H1 (cell line): ENCODE data around the gene CYP27C1. TPM values are rescaled to one million over a fixed set of nuclear protein-coding genes. Genes with fewer than 3 reads are reported as not detected.

Experiments
- CTCF ChIA-PET: fragments of 300-600 bp; sonication (Branson Sonifier 250); formaldehyde crosslinking; loops from one replicate; lab custom pipeline; 2021; ENCODE audit not compliant: partially characterized antibody; lab: Charles Lee
- POLR2A ChIA-PET: fragments of 300-600 bp; sonication (Branson Sonifier 250); formaldehyde crosslinking; loops from one replicate; lab custom pipeline; 2021; ENCODE audit warnings: inconsistent platforms; ENCODE audit not compliant: partially characterized antibody; lab: Charles Lee
- DNase-seq, 2 experiments: peaks; one replicate each; pipeline versions ENCODE4 v3.0.0 to v3.0.0-alpha.2; 2010 to 2022; ENCODE audit warnings: low spot score in 2 of 2, low read depth in 1 of 2, mixed read lengths in 1 of 2
- FAIRE-seq: peaks from 2 replicates; lab custom pipeline; 2011; peaks lifted over from hg19 to GRCh38; lab: Jason Lieb, UNC
- H2AFZ ChIP-seq: 2 replicates; pipeline ENCODE4 v1.8.1; 2012; ENCODE audit warnings: low read length, inconsistent platforms
- H2AK5ac ChIP-seq: 2 replicates; pipeline ENCODE4 v1.6.1; 2013; ENCODE audit warnings: low read depth, low read length
- H2BK120ac ChIP-seq: replicated peaks from 2 replicates; pipeline ENCODE3; 2013; ENCODE audit warnings: low read depth, low read length, inconsistent platforms
- H2BK12ac ChIP-seq: 2 replicates; pipeline ENCODE4 v1.6.1; 2013; ENCODE audit warnings: low read depth, low read length
- H2BK15ac ChIP-seq: 2 replicates; pipeline ENCODE4 v1.6.1; 2013; ENCODE audit warnings: low read length
- H2BK20ac ChIP-seq: 2 replicates; pipeline ENCODE4 v1.6.1; 2013; ENCODE audit warnings: low read length
- H2BK5ac ChIP-seq: 2 replicates; pipeline ENCODE4 v1.6.1; 2013; ENCODE audit warnings: low read depth, low read length
- H3K14ac ChIP-seq: 2 replicates; pipeline ENCODE4 v1.6.1; 2013; ENCODE audit warnings: inconsistent platforms; ENCODE audit not compliant: insufficient read length
- H3K18ac ChIP-seq: 2 replicates; pipeline ENCODE4 v1.6.1; 2013; ENCODE audit warnings: low read length; ENCODE audit errors: extremely low read depth
- H3K23ac ChIP-seq: 2 replicates; pipeline ENCODE4 v1.6.1; 2013; ENCODE audit warnings: inconsistent platforms; ENCODE audit not compliant: insufficient read length
- H3K23me2 ChIP-seq: 2 replicates; pipeline ENCODE4 v1.6.1; 2013; ENCODE audit warnings: low read depth, low read length
- H3K27ac ChIP-seq: 2 replicates; pipeline ENCODE4 v1.6.1; 2011; ENCODE audit warnings: low read depth, low read length, inconsistent platforms
- H3K27me3 ChIP-seq, 4 experiments: replicated peaks in 1 of 4; 1 replicate in 1 of 4; 2 replicates in 3 of 4; pipeline versions ENCODE4 v1.6.1 to v1.8.1; 2011 to 2013; ENCODE audit warnings: low read length in 3 of 4, mild to moderate bottlenecking in 3 of 4, inconsistent platforms in 2 of 4, mixed read lengths in 2 of 4, moderate library complexity in 1 of 4; ENCODE audit not compliant: control insufficient read depth in 3 of 4, insufficient read depth in 3 of 4; ENCODE audit errors: extremely low read depth in 1 of 4
- H3K36me3 ChIP-seq, 4 experiments: 2 replicates each; pipeline versions ENCODE4 v1.6.1 to v1.8.1; 2011 to 2013; ENCODE audit warnings: mild to moderate bottlenecking in 4 of 4, low read length in 3 of 4, moderate library complexity in 2 of 4, control low read depth in 1 of 4, inconsistent platforms in 1 of 4; ENCODE audit not compliant: insufficient read depth in 4 of 4, control insufficient read depth in 2 of 4
- H3K4ac ChIP-seq: replicated peaks from 2 replicates; pipeline ENCODE3; 2013; ENCODE audit warnings: low read length, low read depth, mixed read lengths, inconsistent platforms; ENCODE audit not compliant: insufficient read length
- H3K4me1 ChIP-seq, 4 experiments: replicated peaks in 1 of 4; 1 replicate in 1 of 4; 2 replicates in 3 of 4; pipeline versions ENCODE4 v1.6.1 to v1.8.1; 2011 to 2013; ENCODE audit warnings: low read length in 3 of 4, inconsistent platforms in 2 of 4, mixed read lengths in 1 of 4; ENCODE audit not compliant: insufficient read depth in 4 of 4, control insufficient read depth in 3 of 4
- H3K4me2 ChIP-seq, 2 experiments: 2 replicates each; pipeline versions ENCODE4 v1.6.1 to v1.8.1; 2011 to 2013; ENCODE audit warnings: low read depth in 2 of 2, low read length in 2 of 2, control low read depth in 1 of 2, inconsistent platforms in 1 of 2, mild to moderate bottlenecking in 1 of 2; ENCODE audit not compliant: insufficient read depth in 1 of 2
- H3K4me3 ChIP-seq, 4 experiments: fragments of 200-600, 300-600 bp in 1 of 4; sonication (generic), shearing (Covaris generic), sonication (Bioruptor Twin) in 1 of 4; 2 replicates each; pipeline versions ENCODE4 v1.5.1 to v1.8.1; 2011 to 2016; ENCODE audit warnings: low read length in 4 of 4, low read depth in 3 of 4, control low read depth in 2 of 4, inconsistent platforms in 2 of 4, mild to moderate bottlenecking in 2 of 4, mixed read lengths in 1 of 4, moderate library complexity in 1 of 4; ENCODE audit not compliant: insufficient read depth in 2 of 4; ENCODE audit errors: extremely low read depth in 1 of 4
- H3K56ac ChIP-seq: replicated peaks from 2 replicates; pipeline ENCODE3; 2013; ENCODE audit warnings: low read depth, mild to moderate bottlenecking, mixed read lengths, low read length, inconsistent platforms; ENCODE audit not compliant: insufficient read length
- H3K79me1 ChIP-seq: 2 replicates; pipeline ENCODE4 v1.6.1; 2013; ENCODE audit warnings: low read depth, low read length, control low read depth
- H3K79me2 ChIP-seq, 2 experiments: 2 replicates each; pipeline versions ENCODE4 v1.6.1 to v1.8.1; 2012 to 2013; ENCODE audit warnings: low read length in 2 of 2, mild to moderate bottlenecking in 2 of 2, inconsistent platforms in 1 of 2; ENCODE audit not compliant: insufficient read depth in 2 of 2, control insufficient read depth in 1 of 2
- H3K9ac ChIP-seq, 4 experiments: replicated peaks in 1 of 4; 1 replicate in 1 of 4; 2 replicates in 3 of 4; pipeline versions ENCODE4 v1.6.1 to v1.8.1; 2011 to 2013; ENCODE audit warnings: low read depth in 3 of 4, low read length in 3 of 4, control low read depth in 2 of 4, mild to moderate bottlenecking in 2 of 4, moderate library complexity in 2 of 4, inconsistent platforms in 1 of 4; ENCODE audit errors: extremely low read depth in 1 of 4
- H3K9me3 ChIP-seq, 2 experiments: 2 replicates each; pipeline versions ENCODE4 v1.6.1 to v1.8.1; 2012 to 2013; ENCODE audit warnings: mild to moderate bottlenecking in 2 of 2, moderate library complexity in 2 of 2, control low read depth in 1 of 2, inconsistent platforms in 1 of 2, low read depth in 1 of 2, low read length in 1 of 2, mixed read lengths in 1 of 2; ENCODE audit not compliant: insufficient read depth in 2 of 2
- H4K20me1 ChIP-seq, 2 experiments: replicated peaks in 1 of 2; 2 replicates each; pipeline versions ENCODE3 to v1.8.1; 2011 to 2013; ENCODE audit warnings: inconsistent platforms in 2 of 2, low read length in 2 of 2, mild to moderate bottlenecking in 1 of 2; ENCODE audit not compliant: insufficient read depth in 2 of 2, control insufficient read depth in 1 of 2
- H4K5ac ChIP-seq: 2 replicates; pipeline ENCODE4 v1.6.1; 2013; ENCODE audit warnings: low read length, low read depth, mixed read lengths, inconsistent platforms; ENCODE audit not compliant: insufficient read length
- H4K8ac ChIP-seq: 2 replicates; pipeline ENCODE4 v1.8.0; 2013; ENCODE audit warnings: mild to moderate bottlenecking, moderate library complexity, low read length, inconsistent platforms; ENCODE audit not compliant: insufficient read depth; ENCODE audit errors: extremely low read depth
- H4K91ac ChIP-seq: replicated peaks from 2 replicates; pipeline ENCODE3; 2013; ENCODE audit warnings: low read length, mixed read lengths, inconsistent platforms; ENCODE audit not compliant: insufficient read length
- BCL11A ChIP-seq, 2 experiments: IDR thresholded peaks; one replicate each; pipeline ENCODE4 v1.6.1; 2011; ENCODE audit warnings: low read depth in 2 of 2, low read length in 2 of 2, mild to moderate bottlenecking in 2 of 2
- CBX5 ChIP-seq: fragments of 300-800, 300-1000 bp; sonication (generic); IDR thresholded peaks from 2 replicates; pipeline ENCODE4 v1.7.1; 2016; ENCODE audit warnings: antibody characterized with exemption, low read length, low read depth
- CHD1 ChIP-seq: IDR thresholded peaks from 2 replicates; pipeline ENCODE4 v1.6.1; 2012; ENCODE audit warnings: low read depth, low read length, improper control_type of control experiment
- EZH2 ChIP-seq: fragments of 200-600 bp; sonication (generic); IDR thresholded peaks from 2 replicates; pipeline ENCODE4 v1.7.1; 2012; ENCODE audit warnings: low read depth, mild to moderate bottlenecking, moderate library complexity, low read length, inconsistent platforms; ENCODE audit not compliant: severe bottlenecking
- GTF2F1 ChIP-seq: IDR thresholded peaks from 2 replicates; pipeline ENCODE4 v1.6.1; 2012; ENCODE audit warnings: low read depth, low read length, improper control_type of control experiment, borderline replicate concordance
- HDAC2 ChIP-seq, 2 experiments: fragments of 300-600 bp in 1 of 2; sonication (generic) in 1 of 2; IDR thresholded peaks; 2 replicates each; pipeline ENCODE4 v1.6.1; 2011 to 2012; ENCODE audit warnings: low read depth in 2 of 2, low read length in 2 of 2, mild to moderate bottlenecking in 2 of 2, moderate library complexity in 2 of 2, borderline replicate concordance in 1 of 2, inconsistent platforms in 1 of 2
- MAFK ChIP-seq: IDR thresholded peaks from 2 replicates; pipeline ENCODE4 v1.6.1; 2012; ENCODE audit warnings: low read depth, mild to moderate bottlenecking, improper control_type of control experiment, low read length
- NRF1 ChIP-seq: IDR thresholded peaks from 2 replicates; pipeline ENCODE4 v1.6.1; 2011; ENCODE audit warnings: mild to moderate bottlenecking, low read depth, low read length, improper control_type of control experiment
- RFX5 ChIP-seq: IDR thresholded peaks from 2 replicates; pipeline ENCODE4 v1.6.1; 2011; ENCODE audit warnings: low read depth, low read length, improper control_type of control experiment, borderline replicate concordance
- SP2 ChIP-seq: IDR thresholded peaks from 2 replicates; pipeline ENCODE4 v1.6.1; 2012; ENCODE audit warnings: mild to moderate bottlenecking, low read length, inconsistent platforms
- ZNF274 ChIP-seq: IDR thresholded peaks from 2 replicates; pipeline ENCODE4 v1.7.0; 2012; ENCODE audit warnings: low read length, borderline replicate concordance; ENCODE audit errors: extremely low read depth
- WGBS, 2 experiments: shearing (Covaris generic) in 1 of 2; methylation state at CpG; one replicate each; pipeline versions ENCODE4 v1.1.6 to v1.1.7; 2013 to 2015; ENCODE audit warnings: low lambda C conversion rate in 2 of 2, mixed read lengths in 2 of 2, inconsistent platforms in 1 of 2, low coverage in 1 of 2, missing lambda C conversion rate in 1 of 2; ENCODE audit not compliant: insufficient replicate concordance in 2 of 2, insufficient coverage in 1 of 2, insufficient read length in 1 of 2; ENCODE audit errors: extremely low coverage in 1 of 2, missing lambda C conversion rate in 1 of 2; 5-methylcytosine and 5-hydroxymethylcytosine counted together
- polyA plus RNA-seq, 7 experiments: library from polyadenylated mRNA; depleted of rRNA in 3 of 7; stranded (reverse) in 5 of 7; unstranded in 2 of 7; fragments of >200 nt in 5 of 7; fragments of 200-250 nt in 2 of 7; gene quantifications; 1 replicate in 5 of 7; 2 replicates in 1 of 7; 4 replicates in 1 of 7; pipeline versions ENCODE4 v1.2.1 to v1.2.3, GENCODE V29; 2011 to 2013; ENCODE audit warnings: missing spikeins in 2 of 7, mixed read lengths in 2 of 7
- total RNA-seq: library from RNA; stranded (reverse); fragmentation: NEBNext Ultra II Directional; extraction: Animal tissue kit (Norgen Biotek cat#: 25700); gene quantifications from 2 replicates; pipeline ENCODE4 v1.2.1, GENCODE V29; 2021

Gene CYP27C1
- total and polyA plus RNA-seq, 2 of the 8 experiments (the other 6 are each of a cell fraction or from before 2014, with no cell fraction given): 1.3 to 3.2 TPM

- WGBS, 2 experiments: 95% methylated on average over 12 of the region's 15 CpGs; no CpG with 5 or more reads in 1 of the 2 experiments
- H2BK15ac ChIP-seq: no peak overlapping the region
Observed at GRCh38 chr2:127137741-127138140, 82.4 kb downstream of the CYP27C1 start.

More at GRCh38 chr2:127137741-127138140, 82.4 kb downstream of the CYP27C1 start:
- Histone ChIP-seq H3K79me2 (no peaks in the 10 kb centered on the region), H3K4me2 (no peak overlapping the region), H2AK5ac (no peak overlapping the region), H3K23me2 (no peaks in the 10 kb centered on the region), H3K4me3 (no peak overlapping the region), H3K27me3 (0 out of 7 replicates have a peak, but pooled peaks cover 0 to 2% (median 0%) of the 10 kb centered on the region in 4 experiments), H2BK5ac (no peak overlapping the region), H3K9ac (no peak overlapping the region), H3K36me3 (no peaks in the 10 kb centered on the region), H3K18ac (no peak overlapping the region), H3K9me3 (0 out of 4 replicates have a peak, but pooled peaks cover 0 to 6% of the 10 kb centered on the region in 2 experiments), H2BK12ac (no peak overlapping the region), H2AFZ (no peak overlapping the region), H3K79me1 (no peaks in the 10 kb centered on the region), H3K27ac (no peak overlapping the region), H3K23ac (no peak overlapping the region), H4K8ac (peak overlapping the region; percentile 79; the same call in 1 of the 2 replicates), H4K91ac (no peak overlapping the region), H3K4me1 (no peaks in the 10 kb centered on the region), H3K4ac (no peak overlapping the region), H3K14ac (no peak overlapping the region), H4K5ac (no peak overlapping the region), H2BK20ac (no peak overlapping the region), H3K56ac (no peak overlapping the region), H2BK120ac (no peak overlapping the region), H4K20me1 (no peaks in the 10 kb centered on the region)
- CTCF ChIA-PET: interaction anchor here (0.6 to 1.5 kb wide), 7 partner anchors 13 to 892 kb away, joined by 3 to 6 read pairs (median 3); no protein-coding TSS in a partner anchor
- DNase-seq (peak in 1 of 2 experiments; percentile 35), FAIRE-seq (no peak)
- TF ChIP-seq NRF1 (no peak), HDAC2 (IDR thresholded peaks at IDR 0.05; ENCODE audit: borderline replicate concordance in 1 of 2, low read depth in 2 of 2, low read length in 2 of 2) (no peak), RFX5 (no peak), SP2 (no peak), GTF2F1 (no peak), CBX5 (no peak), CHD1 (no peak), BCL11A (IDR thresholded peaks at IDR 0.05; ENCODE audit: low read depth in 2 of 2, low read length in 2 of 2) (no peak), EZH2 (no peak), ZNF274 (no peak), MAFK (no peak)
- POLR2A ChIA-PET: no interaction called here
